A549 (cell line): ENCODE results near the gene HS3ST6. TPM values are rescaled to one million over a fixed set of nuclear protein-coding genes. Genes with fewer than 3 reads are reported as not detected.

Source experiments
- ATAC-seq, 2 experiments: fragments of 200-7000 bp in 1 of 2; fragments of >200 bp in 1 of 2; cut with Nextera tagmentation in 1 of 2; cut with Tn5 transposase in 1 of 2; 3 replicates each; pipeline versions ENCODE4 v1.8.0 to v1.9.1; 2018 to 2020; ENCODE audit warnings: mild to moderate bottlenecking in 1 of 2, moderate library complexity in 1 of 2
- CTCF ChIA-PET: fragments of 300-600 bp; sonication (Branson Sonifier 250); formaldehyde crosslinking; extraction: SDS; loops from one replicate; lab custom pipeline; 2021; ENCODE audit warnings: antibody characterized with exemption, inconsistent platforms; lab: Yijun Ruan, JAX
- POLR2A ChIA-PET: fragments of 350-600 bp; formaldehyde crosslinking; extraction: SDS; loops from one replicate; lab custom pipeline; 2021; ENCODE audit warnings: antibody characterized with exemption, inconsistent platforms; lab: Yijun Ruan, JAX
- DNase-seq, 2 experiments: peaks; one replicate each; pipeline versions ENCODE4 v3.0.0 to v3.0.0-alpha.2; 2011 to 2016; ENCODE audit warnings: low read depth in 1 of 2, low spot score in 1 of 2
- FAIRE-seq: peaks from 2 replicates; lab custom pipeline; 2011; peaks lifted over from hg19 to GRCh38; lab: Jason Lieb, UNC
- H3K27ac ChIP-seq, 2 experiments: fragments of >200 bp; sonication (Bioruptor Twin); formaldehyde crosslinking; 3 replicates each; pipeline ENCODE4 v1.5.1; 2016 to 2017
- H3K4me1 ChIP-seq: fragments of >200 bp; sonication (Bioruptor Twin); formaldehyde crosslinking; 3 replicates; pipeline ENCODE4 v1.6.1; 2016
- H3K4me2 ChIP-seq: fragments of >200 bp; sonication (Bioruptor Twin); formaldehyde crosslinking; 3 replicates; pipeline ENCODE4 v1.6.1; 2016
- H3K4me3 ChIP-seq: fragments of >200 bp; sonication (Bioruptor Twin); formaldehyde crosslinking; 3 replicates; pipeline ENCODE4 v1.5.1; 2016
- H3K9me3 ChIP-seq: fragments of >200 bp; sonication (Bioruptor Twin); formaldehyde crosslinking; 3 replicates; pipeline ENCODE4 v1.6.1; 2016
- CHD2 ChIP-seq: fragments of 150-350 bp; IDR thresholded peaks from 2 replicates; pipeline ENCODE4 v1.6.1; 2014; ENCODE audit warnings: low read length; ENCODE audit not compliant: partially characterized antibody
- EHF ChIP-seq: fragments of 250-450 bp; sonication (Bioruptor Pico); IDR thresholded peaks from 2 replicates; pipeline ENCODE4 v1.5.0; 2020; ENCODE audit warnings: mild to moderate bottlenecking
- EHMT2 ChIP-seq: fragments of 200-600 bp; sonication (generic); IDR thresholded peaks from 2 replicates; pipeline ENCODE4 v1.6.1; 2016; ENCODE audit warnings: antibody characterized with exemption, low read depth, mild to moderate bottlenecking, moderate library complexity
- ESRRA ChIP-seq: fragments of 150-350 bp; IDR thresholded peaks from 2 replicates; pipeline ENCODE4 v1.6.1; 2014; ENCODE audit warnings: mild to moderate bottlenecking, low read length, borderline replicate concordance
- GATA3 ChIP-seq: IDR thresholded peaks from 2 replicates; pipeline ENCODE4 v1.6.1; 2012; ENCODE audit warnings: borderline replicate concordance
- HEYL ChIP-seq: fragments of 250-450 bp; sonication (Bioruptor Pico); IDR thresholded peaks from 2 replicates; pipeline ENCODE4 v1.8.0; 2021; ENCODE audit warnings: mild to moderate bottlenecking, moderate library complexity
- HOXB13 ChIP-seq: fragments of 250-450 bp; sonication (Bioruptor Pico); IDR thresholded peaks from 2 replicates; pipeline ENCODE4 v1.5.0; 2020; ENCODE audit warnings: low read depth, mild to moderate bottlenecking, moderate library complexity
- KDM5A ChIP-seq: fragments of 200-600 bp; sonication (generic); IDR thresholded peaks from 2 replicates; pipeline ENCODE4 v1.6.1; 2016; ENCODE audit warnings: antibody characterized with exemption, mild to moderate bottlenecking
- MAFK ChIP-seq: fragments of 450-650 bp; IDR thresholded peaks from 2 replicates; pipeline ENCODE4 v1.6.1; 2014; ENCODE audit not compliant: partially characterized antibody
- MYC ChIP-seq: IDR thresholded peaks from 2 replicates; pipeline ENCODE4 v1.6.1; 2012; ENCODE audit warnings: mild to moderate bottlenecking, inconsistent platforms, low read length, improper control_type of control experiment, borderline replicate concordance
- NPAS2 ChIP-seq: fragments of 250-450 bp; sonication (Bioruptor Pico); IDR thresholded peaks from 2 replicates; pipeline ENCODE4 v1.8.0; 2022; ENCODE audit warnings: mild to moderate bottlenecking, moderate library complexity, borderline replicate concordance
- NR3C1 ChIP-seq: fragments of >200 bp; sonication (Bioruptor Twin); formaldehyde crosslinking; IDR thresholded peaks from 3 replicates; pipeline ENCODE4 v1.6.1; 2017
- RAD21 ChIP-seq, 2 experiments: fragments of >200 bp in 1 of 2; sonication (Bioruptor Twin) in 1 of 2; formaldehyde crosslinking in 1 of 2; IDR thresholded peaks in 1 of 2; conservative IDR thresholded peaks in 1 of 2; 2 replicates in 1 of 2; 3 replicates in 1 of 2; pipeline ENCODE4 v1.6.1; 2012 to 2018; ENCODE audit warnings: inconsistent platforms in 1 of 2
- RFX5 ChIP-seq: fragments of 450-650 bp; IDR thresholded peaks from 2 replicates; pipeline ENCODE4 v1.7.1; 2014; ENCODE audit warnings: antibody characterized with exemption, mild to moderate bottlenecking, moderate library complexity
- SREBF2 ChIP-seq: fragments of 450-650 bp; IDR thresholded peaks from 2 replicates; pipeline ENCODE4 v1.6.1; 2014; ENCODE audit warnings: mild to moderate bottlenecking, moderate library complexity
- ZSCAN20 ChIP-seq: fragments of 250-450 bp; sonication (Bioruptor Pico); IDR thresholded peaks from 2 replicates; pipeline ENCODE4 v1.8.0; 2022; ENCODE audit warnings: mild to moderate bottlenecking, moderate library complexity
- WGBS: methylation state at CpG from one replicate; pipeline ENCODE4 v1.1.6; 2017; ENCODE audit errors: missing lambda C conversion rate; 5-methylcytosine and 5-hydroxymethylcytosine counted together
- polyA plus RNA-seq, 4 experiments: library from polyadenylated mRNA; depleted of rRNA in 3 of 4; stranded (reverse); fragments of >200 nt; fragmentation: RNase III in 1 of 4; extraction: RNeasy Plus Mini Kit Qiagen cat#74134 plus additional on column Dnase treatment in 1 of 4; gene quantifications; 2 replicates in 3 of 4; 3 replicates in 1 of 4; pipeline ENCODE4 v1.2.3, GENCODE V29; 2011 to 2017
- TF ChIP-seq, protein P1 (sequence below): fragments of >200 bp; sonication (Bioruptor Twin); formaldehyde crosslinking; IDR thresholded peaks from 3 replicates; pipeline ENCODE4 v1.5.1; 2016
- TF ChIP-seq, protein P2 (sequence below): IDR thresholded peaks from 2 replicates; pipeline ENCODE4 v1.6.1; 2012
- TF ChIP-seq, protein P3 (sequence below): fragments of 450-650 bp; IDR thresholded peaks from 2 replicates; pipeline ENCODE4 v1.6.1; 2014; ENCODE audit warnings: antibody characterized with exemption

The HS3ST6 gene
- polyA plus RNA-seq, 2 of the 4 experiments (the other 2 are of a cell fraction): 1.5 to 2.0 TPM

DNA sequence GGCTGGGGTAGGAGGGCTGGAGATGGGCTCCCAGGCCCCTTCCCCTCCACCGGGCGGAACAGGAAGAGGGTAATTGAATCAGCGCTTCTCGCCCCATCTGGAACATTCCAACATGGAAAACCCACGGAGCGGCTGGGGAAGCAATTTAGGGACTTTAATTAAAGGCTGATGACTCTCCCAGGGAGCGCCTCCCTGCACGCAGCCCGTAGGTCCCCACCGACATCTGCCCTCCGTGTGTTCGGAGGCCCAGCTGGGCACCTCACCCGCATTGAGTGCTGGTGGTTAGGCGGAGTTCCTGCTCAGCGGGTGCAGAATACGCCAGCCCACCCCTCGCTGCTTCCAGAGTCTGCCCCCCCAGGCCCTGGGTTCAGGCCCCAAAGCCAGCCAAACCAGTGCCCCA is 10.0 kb downstream of the HS3ST6 start:
- FAIRE-seq (no peak), DNase-seq (no peak), ATAC-seq (no peak)
- Histone ChIP-seq H3K4me2 (no peak overlapping the region), H3K4me1 (peaks cover 11% of the 10 kb centered on the region), H3K9me3 (no peaks in the 10 kb centered on the region), H3K27ac (no peak overlapping the region), H3K4me3 (no peak overlapping the region)
- ChIA-PET CTCF (interaction anchor here (0.7 to 1.4 kb wide), 7 partner anchors 10 to 96 kb away, joined by 3 to 7 read pairs (median 3); no protein-coding TSS in a partner anchor), POLR2A (no interaction called here)
- TF ChIP-seq, protein P1, sequence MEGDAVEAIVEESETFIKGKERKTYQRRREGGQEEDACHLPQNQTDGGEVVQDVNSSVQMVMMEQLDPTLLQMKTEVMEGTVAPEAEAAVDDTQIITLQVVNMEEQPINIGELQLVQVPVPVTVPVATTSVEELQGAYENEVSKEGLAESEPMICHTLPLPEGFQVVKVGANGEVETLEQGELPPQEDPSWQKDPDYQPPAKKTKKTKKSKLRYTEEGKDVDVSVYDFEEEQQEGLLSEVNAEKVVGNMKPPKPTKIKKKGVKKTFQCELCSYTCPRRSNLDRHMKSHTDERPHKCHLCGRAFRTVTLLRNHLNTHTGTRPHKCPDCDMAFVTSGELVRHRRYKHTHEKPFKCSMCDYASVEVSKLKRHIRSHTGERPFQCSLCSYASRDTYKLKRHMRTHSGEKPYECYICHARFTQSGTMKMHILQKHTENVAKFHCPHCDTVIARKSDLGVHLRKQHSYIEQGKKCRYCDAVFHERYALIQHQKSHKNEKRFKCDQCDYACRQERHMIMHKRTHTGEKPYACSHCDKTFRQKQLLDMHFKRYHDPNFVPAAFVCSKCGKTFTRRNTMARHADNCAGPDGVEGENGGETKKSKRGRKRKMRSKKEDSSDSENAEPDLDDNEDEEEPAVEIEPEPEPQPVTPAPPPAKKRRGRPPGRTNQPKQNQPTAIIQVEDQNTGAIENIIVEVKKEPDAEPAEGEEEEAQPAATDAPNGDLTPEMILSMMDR: no peak
- TF ChIP-seq, protein P2, sequence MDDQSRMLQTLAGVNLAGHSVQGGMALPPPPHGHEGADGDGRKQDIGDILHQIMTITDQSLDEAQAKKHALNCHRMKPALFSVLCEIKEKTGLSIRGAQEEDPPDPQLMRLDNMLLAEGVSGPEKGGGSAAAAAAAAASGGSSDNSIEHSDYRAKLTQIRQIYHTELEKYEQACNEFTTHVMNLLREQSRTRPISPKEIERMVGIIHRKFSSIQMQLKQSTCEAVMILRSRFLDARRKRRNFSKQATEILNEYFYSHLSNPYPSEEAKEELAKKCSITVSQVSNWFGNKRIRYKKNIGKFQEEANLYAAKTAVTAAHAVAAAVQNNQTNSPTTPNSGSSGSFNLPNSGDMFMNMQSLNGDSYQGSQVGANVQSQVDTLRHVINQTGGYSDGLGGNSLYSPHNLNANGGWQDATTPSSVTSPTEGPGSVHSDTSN: no peak
- TF ChIP-seq CHD2 (no peak), SREBF2 (no peak), HOXB13 (CRISPR knock-in tag) (no peak), ESRRA (no peak), GATA3 (no peak), RFX5 (no peak)
- 95% methylated on average over 12 of the region's 17 CpGs for WGBS

DNA sequence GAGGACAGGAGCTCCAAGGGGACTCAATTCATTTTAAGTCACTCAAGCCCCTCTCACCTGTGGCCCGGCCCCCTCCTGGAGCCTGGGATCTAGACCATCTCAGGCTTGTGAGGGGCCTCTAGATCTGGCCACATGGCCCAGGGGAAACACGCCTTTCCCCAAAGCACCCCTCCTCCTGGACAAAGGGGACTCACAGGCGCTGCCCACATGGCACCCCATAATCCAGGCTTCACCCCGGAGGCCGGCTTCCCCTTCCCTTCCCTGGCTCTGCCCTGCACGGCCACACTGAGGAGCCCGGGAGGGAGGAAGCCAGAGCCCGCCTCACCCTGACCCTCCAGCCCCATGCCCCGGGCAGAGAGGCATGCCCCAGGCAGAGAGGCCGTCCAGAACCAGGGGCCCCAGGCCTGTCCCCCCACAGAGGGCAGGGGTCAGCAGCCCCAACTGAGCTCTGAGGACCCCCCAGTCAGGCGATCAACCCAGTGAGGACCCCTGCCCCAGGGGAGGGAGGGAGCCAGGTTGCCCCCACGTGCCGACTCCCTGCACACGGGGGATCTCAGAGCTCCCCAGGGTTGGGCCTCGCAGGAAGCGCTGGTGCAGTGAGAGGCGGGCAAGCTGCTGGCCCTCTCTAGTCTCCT is 10.9 kb downstream of the HS3ST6 start:
- CTCF ChIA-PET: interaction anchor here (1.3 kb wide), 1 partner anchor 9 kb away, joined by 4 read pairs; no protein-coding TSS in a partner anchor
- Histone ChIP-seq H3K4me1 (peaks cover 9% of the 10 kb centered on the region; the same call in 1 of the 3 replicates), H3K27ac (no peak overlapping the region), H3K4me3 (no peak overlapping the region), H3K4me2 (no peak overlapping the region), H3K9me3 (no peaks in the 10 kb centered on the region)
- 91% methylated on average over 9 of the region's 17 CpGs for WGBS
- POLR2A ChIA-PET: no interaction called here
- ATAC-seq: peak in 1 of 2 experiments; percentile 17; a peak in 3 of 6 replicates
- TF ChIP-seq ZSCAN20 (CRISPR knock-in tag) (no peak), RAD21 (conservative IDR thresholded peaks at IDR 0.05 in 1 of 2, IDR thresholded peaks at IDR 0.05 in 1 of 2) (no peak), MAFK (no peak), KDM5A (no peak), ESRRA (no peak), NR3C1 (no peak), HEYL (CRISPR knock-in tag) (no peak), EHF (CRISPR knock-in tag) (no peak), EHMT2 (no peak), MYC (no peak), NPAS2 (no peak)
- TF ChIP-seq, protein P1: no peak
- TF ChIP-seq, protein P3, sequence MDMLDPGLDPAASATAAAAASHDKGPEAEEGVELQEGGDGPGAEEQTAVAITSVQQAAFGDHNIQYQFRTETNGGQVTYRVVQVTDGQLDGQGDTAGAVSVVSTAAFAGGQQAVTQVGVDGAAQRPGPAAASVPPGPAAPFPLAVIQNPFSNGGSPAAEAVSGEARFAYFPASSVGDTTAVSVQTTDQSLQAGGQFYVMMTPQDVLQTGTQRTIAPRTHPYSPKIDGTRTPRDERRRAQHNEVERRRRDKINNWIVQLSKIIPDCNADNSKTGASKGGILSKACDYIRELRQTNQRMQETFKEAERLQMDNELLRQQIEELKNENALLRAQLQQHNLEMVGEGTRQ: no peak
- TF ChIP-seq, protein P2: no peak
- no peak for DNase-seq
- no peak for FAIRE-seq
